Cortex of kidney (tissue), 1 donor: ENCODE results near the gene BCL6B.
"Not testable (repeated sequence)": the region's sequence is repeated elsewhere in the genome, so short reads cannot be mapped to it uniquely, and the experiment has no call there.

Experiments used
- DNase-seq: peaks from one replicate; lab custom pipeline; 2025; lab: John Stamatoyannopoulos, UW

Gene BCL6B, protein sequence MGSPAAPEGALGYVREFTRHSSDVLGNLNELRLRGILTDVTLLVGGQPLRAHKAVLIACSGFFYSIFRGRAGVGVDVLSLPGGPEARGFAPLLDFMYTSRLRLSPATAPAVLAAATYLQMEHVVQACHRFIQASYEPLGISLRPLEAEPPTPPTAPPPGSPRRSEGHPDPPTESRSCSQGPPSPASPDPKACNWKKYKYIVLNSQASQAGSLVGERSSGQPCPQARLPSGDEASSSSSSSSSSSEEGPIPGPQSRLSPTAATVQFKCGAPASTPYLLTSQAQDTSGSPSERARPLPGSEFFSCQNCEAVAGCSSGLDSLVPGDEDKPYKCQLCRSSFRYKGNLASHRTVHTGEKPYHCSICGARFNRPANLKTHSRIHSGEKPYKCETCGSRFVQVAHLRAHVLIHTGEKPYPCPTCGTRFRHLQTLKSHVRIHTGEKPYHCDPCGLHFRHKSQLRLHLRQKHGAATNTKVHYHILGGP

GRCh38 chr17:7022781-7023571 lies at the start of gene BCL6B:
Gene BCL6B (plus strand): TSS chr17:7023050. CDS start chr17:7023672, 622 bp downstream.
- DNase-seq: no peak

- not testable (repeated sequence) for DNase-seq
These were observed 43.4 kb upstream of the BCL6B start for GRCh38 chr17:6979440-6979839.

DNA sequence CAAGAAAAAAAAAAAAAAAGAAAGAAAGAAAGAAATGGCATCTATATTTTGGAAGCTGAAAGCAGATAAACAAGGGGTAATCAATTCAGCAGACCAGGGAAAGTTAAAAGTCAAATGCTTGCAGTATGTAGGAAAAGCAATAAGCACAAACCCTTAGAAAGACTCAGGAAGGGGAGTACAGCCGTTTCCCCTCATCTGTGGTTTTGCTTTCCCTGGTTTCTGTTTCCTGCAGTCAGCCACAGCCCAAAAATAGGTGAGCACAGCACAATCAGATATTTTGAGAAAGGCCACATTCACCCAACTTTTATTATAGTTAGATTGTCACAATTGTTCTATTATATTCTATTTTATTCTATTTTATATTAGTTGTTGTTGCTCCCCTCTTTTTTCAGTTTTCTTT lies 41.4 kb upstream of the BCL6B start:
- no peak for DNase-seq

DNA sequence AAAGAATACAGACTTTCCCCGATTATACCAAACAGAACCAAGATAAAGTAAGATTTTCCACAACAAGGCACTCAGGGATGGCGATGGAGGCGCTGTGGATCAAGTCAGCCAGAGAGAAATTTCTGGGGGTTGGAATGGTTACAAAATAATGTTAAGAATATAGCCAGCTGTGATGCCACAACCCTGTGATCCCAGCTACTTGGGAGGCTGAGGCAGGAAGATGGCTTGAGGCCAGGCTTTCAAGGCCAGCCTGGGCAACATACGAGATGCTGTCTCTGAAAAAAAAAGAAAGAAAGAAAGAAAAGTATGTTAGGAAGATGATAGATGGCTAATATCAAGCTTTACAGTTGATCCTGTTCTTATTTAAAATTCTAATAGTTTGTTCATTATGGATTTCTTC lies 37.6 kb upstream of the BCL6B start:
- no peak for DNase-seq

GRCh38 chr17:6986676-6987075 lies 36.2 kb upstream of the BCL6B start:
- DNase-seq: no peak

- no peak for DNase-seq
These were observed 33.1 kb upstream of the BCL6B start for GRCh38 chr17:6989779-6990178.

- DNase-seq: not testable (repeated sequence)
These were observed 29.2 kb upstream of the BCL6B start for GRCh38 chr17:6993613-6994056.

GRCh38 chr17:6994118-6994598 lies 28.7 kb upstream of the BCL6B start:
- no peak for DNase-seq

GRCh38 chr17:6994666-6995256 lies 28.1 kb upstream of the BCL6B start:
- DNase-seq: no peak

- no peak for DNase-seq
These were observed 27.2 kb upstream of the BCL6B start, which contains the start of gene ALOX12 for GRCh38 chr17:6995500-6996255. Gene ALOX12 (plus strand): TSS chr17:6996049. CDS start chr17:6996118, 69 bp downstream.

DNA sequence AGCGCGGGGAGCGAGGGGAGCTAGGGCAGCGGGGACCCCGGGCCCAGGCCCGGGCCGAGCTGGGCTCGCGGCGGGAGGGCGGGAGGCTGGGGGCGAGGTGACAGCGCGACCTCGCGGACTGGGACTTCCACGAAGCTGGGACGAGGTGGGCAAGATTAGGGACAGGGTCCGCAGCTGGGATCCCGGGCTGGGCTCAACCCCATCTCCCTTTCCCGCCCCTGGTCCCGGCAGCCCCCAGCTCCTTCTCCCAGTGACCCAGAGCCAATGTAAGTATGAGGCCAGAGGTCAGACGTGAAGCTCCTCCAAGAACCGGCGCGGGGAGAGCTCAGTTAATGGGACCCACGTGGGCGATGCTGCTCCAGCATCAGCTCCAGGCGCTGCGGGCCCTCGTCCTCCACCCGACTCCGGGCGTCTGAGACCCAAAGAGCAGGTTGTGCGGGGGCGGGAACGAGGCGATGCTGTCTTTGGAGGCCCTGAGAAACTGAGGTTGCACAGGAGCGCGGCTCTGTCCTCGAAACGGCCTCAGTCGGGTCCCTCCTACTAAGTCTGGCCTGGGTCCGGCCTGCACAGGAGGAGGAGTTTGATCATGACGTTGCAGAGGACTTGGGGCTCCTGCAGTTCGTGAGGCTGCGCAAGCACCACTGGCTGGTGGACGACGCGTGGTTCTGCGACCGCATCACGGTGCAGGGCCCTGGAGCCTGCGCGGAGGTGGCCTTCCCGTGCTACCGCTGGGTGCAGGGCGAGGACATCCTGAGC lies 26.4 kb upstream of the BCL6B start:
- no peak for DNase-seq

DNA sequence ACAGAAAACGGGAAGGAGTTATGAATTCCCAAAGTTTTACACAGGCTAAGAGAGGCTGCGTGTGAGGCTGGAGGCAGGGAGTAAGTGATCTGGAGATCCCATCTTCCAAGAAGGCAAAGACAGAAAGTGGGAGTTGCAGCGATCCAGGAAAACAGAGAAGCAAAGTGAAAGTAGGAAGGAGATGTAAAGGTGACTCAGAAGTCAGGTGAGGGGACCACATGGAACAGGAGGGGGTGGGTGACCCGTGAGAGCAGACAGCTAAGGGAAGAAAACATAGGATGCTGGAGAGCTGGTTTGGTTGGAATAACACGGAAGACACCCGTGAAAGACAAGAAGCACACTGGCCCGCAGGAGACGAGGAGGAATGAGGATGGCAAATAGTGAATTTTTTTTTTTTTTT lies 25.7 kb upstream of the BCL6B start:
- no peak for DNase-seq

- DNase-seq: no peak
These were observed 23.9 kb upstream of the BCL6B start for GRCh38 chr17:6998855-6999508.

- DNase-seq: no peak
These were observed 21.4 kb upstream of the BCL6B start for GRCh38 chr17:7001318-7001961.

- DNase-seq: no peak
These were observed 20.4 kb upstream of the BCL6B start for GRCh38 chr17:7002288-7003047.

- DNase-seq: no peak
These were observed 19.1 kb upstream of the BCL6B start for GRCh38 chr17:7003745-7004144.

GRCh38 chr17:7004398-7005253 lies 18.2 kb upstream of the BCL6B start:
- DNase-seq: no peak

- no peak for DNase-seq
These were observed 17.1 kb upstream of the BCL6B start for GRCh38 chr17:7005716-7006115.
